ENCODE results near the gene KCNIP2.

KCNIP2 gene

DNA sequence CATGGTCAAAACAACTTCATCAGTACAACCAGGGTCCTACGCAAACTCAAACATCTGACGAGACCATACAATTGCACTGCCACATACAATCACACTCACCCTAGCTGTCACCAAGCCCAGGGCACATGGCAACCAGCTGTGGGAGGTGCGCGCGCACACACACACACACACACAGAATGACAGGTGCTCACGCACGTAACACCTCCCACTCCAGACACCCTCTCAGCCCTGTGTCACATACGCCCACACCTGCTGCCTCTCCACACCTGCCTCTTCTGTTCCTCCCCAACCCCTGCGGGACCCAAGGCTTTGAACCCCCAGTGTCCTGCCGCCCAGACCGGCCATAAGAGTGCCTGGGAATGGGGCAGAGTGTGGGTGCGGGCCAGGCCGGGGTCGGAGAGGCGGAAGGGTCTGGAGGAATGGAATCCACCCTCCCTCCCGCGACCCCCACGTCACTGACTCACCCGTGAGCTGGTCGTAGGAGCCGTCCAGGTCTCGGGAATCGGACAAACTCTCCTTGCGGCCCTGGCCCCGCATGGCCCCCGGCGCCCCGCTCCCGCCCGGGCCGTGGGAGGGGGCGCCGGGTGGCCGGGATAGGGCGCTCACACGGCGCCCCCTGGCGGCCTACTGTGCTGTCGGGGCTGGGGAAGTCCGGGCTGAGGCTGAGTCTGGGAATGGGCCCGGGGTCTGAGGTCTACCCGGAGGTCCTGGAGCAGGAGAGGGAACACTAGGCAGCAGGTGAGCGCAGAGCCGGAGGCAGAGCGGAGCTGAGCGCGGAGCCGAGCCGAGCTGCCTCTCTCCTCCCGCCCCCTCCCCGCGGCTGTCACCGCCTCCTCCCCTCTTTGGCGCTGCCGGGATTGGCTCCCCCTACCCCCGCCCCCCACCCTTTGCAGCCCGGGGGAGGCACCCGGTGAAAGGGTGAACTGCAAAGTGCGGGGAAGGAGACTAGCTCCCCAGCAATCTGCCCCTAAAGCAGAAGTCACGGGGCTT lies at the start of gene KCNIP2:
Gene KCNIP2, minus strand, starts transcription at position 769 of the 990 bp plus-strand sequence. Its CDS starts 232 bp downstream, at position 537.
- no peak for DNase-seq

GRCh38 chr10:101892782-101893391 lies 49.3 kb upstream of the KCNIP2 start:
- DNase-seq, result no peak

- DNase-seq, result peak; percentile 32
Observed at GRCh38 chr10:101889256-101890210, 45.9 kb upstream of the KCNIP2 start.

DNA sequence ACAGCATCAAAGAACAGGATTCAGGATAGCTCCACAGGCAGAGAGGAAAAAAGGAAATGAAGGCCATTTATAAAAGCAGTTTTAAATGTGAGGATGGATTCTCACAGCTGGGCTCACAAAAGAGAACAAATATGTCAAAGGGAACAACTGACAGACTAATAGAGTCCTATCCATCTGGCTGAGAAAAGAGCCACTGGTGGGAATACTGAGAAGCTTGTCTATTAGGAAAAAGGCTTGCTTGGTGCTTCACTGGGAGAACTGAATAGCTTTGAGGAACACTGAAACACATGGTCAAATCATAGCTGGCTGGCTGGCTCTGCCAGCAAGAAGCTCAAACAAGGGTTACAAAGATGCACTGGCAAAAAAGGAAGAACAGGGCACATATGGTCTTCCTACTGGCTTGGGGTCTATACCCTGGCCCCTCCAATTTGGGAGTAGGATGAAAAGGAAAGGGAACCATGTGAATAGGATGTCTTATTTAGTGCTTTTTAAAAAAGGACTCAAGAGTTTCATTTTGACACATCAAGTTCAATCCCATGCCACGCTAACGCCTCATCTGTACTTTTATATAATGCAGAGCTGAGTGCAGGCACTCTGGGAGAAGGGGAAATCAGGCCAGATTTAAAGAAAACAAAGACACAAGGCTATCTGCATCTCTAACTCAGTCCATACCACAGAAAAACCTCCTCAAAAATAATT lies 44.8 kb upstream of the KCNIP2 start:
- no peak for DNase-seq

- no peak for DNase-seq
Observed at GRCh38 chr10:101887775-101888174, 44.2 kb upstream of the KCNIP2 start.

DNA sequence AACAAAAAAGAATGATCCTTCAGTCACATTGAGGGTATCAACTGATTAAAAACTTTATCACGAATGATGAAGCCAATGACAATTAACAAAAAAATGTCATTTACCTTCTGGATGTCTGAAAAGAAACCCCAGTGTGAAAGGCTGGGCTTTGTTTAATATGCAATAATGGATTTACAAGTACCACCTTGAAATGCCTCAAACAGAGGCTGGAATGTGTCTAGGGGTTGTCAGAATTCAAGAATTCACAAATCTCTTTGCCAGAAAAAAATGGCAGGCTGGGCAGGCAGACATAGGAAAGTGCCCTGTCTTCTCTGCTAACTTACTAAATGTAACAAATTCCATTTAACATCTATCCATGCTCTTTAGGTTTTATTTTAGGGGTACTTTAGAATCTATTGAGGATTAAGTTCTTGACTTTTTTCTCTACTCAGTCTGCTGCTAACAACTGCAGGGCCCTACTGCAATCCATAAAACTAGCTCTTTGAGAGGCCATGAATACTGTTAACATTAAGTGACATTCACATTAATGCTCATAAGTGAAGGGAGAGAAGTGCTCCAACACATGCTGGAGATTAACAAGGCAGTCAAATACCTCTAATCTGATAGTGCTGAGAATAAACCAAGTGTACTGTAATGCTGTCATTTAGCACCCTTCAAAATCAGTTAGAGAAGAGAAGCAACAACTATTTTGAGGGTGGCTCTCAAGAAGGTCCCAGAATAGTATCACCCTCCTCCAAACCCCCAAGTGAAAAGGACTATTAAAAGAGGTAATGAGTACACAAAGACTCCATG lies 43.1 kb upstream of the KCNIP2 start:
- no peak for DNase-seq

GRCh38 chr10:101881036-101881774 lies 37.6 kb upstream of the KCNIP2 start:
- no peak for DNase-seq

DNA sequence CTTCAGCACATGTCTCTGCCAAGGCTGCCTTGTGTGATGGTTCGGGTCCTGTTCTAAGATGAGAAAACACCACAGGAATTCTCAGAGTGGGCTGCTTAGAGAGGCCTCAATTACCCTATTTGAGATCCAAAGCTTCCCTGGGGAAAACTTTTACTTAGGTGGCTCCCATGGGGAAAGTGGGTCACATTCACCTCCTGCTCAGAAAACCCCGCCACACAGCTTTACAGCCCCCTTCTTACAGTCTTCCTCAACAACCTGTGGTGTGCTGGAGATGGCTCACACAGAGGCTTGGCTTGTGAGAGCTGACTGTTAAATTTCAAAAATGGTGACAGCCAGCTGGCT lies 36.6 kb upstream of the KCNIP2 start:
- no peak for DNase-seq

DNA sequence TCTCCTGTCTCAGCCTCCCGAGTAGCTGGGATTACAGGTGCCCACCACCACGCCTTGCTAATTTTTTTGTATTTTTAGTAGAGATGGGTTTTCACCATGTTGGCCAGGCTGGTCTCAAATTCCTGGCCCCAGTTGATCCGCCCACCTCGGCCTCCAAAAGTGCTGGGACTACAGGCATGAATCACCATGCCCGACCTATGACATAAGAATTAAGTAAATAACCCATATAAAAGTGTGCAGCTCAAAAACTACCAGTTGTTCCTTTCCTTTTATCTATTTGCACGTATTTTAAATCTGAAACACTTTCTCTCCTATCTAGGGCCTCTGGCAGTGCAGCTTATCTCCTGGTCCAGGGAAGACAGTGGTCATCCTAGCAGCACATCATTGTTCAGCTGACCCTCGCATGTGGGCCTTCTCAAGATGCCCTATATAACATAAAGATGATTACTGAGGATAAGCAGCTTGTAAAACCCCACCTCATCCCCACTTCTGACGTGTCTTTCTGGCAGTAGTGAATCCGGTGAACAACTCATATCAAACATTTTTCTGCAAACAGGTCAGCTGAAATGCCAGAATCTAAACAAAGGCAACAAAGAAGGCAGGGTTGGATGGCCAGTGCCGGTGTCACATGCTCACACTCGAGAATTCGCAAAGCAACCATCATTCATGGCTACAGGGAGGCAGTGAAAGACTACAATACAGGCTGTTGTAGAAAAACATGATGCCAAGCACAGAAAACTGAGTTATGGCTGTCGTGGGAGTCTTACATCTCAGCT lies 36.0 kb upstream of the KCNIP2 start:
- no peak for DNase-seq

- peak; percentile 25 for DNase-seq
Observed at GRCh38 chr10:101878869-101879268, 35.3 kb upstream of the KCNIP2 start.

GRCh38 chr10:101875068-101875688 lies 31.6 kb upstream of the KCNIP2 start:
- DNase-seq, result no peak

- no peak for DNase-seq
Observed at GRCh38 chr10:101874252-101874651, 30.7 kb upstream of the KCNIP2 start.

DNA sequence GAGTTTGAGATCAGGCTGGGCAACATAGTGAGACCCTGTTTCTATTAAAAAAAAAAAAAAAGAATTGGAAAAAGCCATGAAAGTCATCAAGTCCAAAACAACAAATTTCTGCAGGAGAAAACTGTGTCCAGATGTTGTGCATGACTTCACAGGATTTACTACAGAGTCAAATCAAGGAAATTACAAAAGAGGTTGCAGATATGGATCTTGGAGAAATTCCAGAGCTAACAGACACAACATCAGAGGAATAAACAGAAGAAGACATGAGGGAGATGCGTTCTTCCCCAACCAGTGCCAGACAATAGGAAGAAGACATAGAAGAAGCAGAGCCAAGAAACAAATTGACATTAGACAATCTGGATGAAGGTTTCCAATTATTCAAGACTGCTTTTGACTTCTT lies 24.3 kb upstream of the KCNIP2 start:
- no peak for DNase-seq

DNA sequence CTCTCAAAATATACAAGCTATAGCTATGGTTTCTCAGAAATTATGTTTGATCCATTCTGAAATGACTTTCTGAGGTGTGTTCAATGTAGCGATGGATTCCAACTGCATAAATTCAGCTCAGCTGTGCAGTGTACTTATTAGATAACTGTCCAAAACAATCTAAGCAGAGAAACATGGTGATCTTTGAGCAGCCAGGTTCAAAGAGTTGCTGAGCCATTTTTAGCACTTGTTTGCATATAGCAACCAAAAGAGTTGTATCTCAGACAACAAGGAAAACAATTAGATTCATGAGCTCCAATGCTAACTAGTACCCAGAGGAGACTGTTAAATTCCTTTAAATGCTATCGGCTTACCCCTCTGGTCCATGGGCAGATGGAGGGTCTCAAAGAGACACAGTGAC lies 15.9 kb upstream of the KCNIP2 start:
- no peak for DNase-seq

DNA sequence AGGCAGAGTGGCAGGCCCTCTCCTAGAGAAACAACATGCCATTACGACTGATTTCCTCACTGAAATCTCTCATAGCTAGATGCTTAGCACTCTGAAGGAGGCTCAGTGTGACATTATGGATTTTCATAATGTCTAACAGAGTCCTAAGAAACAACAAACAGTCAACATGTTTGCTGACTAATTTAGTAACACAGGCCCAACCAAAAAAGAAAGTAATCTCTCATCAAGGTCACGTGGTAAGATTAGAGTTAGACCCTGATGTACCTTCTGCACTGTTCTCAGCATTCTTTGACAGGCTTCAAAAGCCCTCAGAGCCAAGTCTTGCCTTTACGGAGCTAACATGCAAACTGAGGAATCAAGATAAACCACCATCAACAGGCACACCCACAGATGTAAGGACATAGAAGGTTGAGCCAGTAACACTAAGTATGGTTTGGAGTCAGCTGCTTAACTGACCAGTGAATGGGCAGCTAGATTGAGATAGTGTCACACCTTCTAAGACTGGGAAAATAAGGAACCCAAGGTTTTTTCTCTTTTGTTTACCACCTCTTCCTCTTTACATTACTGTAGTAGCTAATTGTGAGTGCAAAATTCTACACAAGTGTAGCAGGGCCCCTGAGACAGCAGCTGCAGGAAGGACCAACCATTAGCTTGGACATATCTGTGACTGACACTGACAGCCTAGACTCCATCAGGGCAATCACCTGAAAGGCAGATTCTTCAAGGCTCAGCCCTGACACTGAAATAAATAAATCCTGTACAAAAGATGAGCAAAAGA lies 15.3 kb upstream of the KCNIP2 start:
- DNase-seq, result no peak

GRCh38 chr10:101857802-101858476 lies 14.3 kb upstream of the KCNIP2 start:
- no peak for DNase-seq

DNA sequence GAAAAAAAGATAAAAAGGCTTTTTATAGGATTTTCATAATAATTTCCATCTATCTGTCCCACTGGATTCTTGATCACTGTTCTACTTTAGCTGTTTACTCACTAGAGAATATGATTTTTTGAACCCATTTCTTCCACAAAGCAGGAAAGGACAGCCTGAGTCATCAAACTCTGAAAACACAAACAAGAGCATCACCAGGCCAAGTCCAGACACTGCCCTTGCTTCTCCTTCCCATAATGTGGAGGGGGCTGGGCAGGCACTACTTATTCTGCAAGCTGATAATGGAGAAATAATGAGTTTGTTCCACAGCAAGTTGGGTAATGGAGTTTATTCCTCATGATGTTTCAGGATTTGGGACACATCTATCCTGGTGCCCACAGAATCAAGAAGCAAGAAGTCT lies 13.0 kb upstream of the KCNIP2 start:
- DNase-seq, result no peak
